HepG2 (cell line): ENCODE results near the gene MARS1. TPM values are rescaled to one million over a fixed set of nuclear protein-coding genes. Genes with fewer than 3 reads are reported as not detected.

Experiments
- FIP1L1 ChIP-seq: fragments of 200-400 bp; formaldehyde crosslinking; IDR thresholded peaks from 2 replicates; pipeline ENCODE4 v1.6.1; 2018; ENCODE audit warnings: low read depth, mild to moderate bottlenecking, low read length, moderate library complexity, borderline replicate concordance; ENCODE audit not compliant: insufficient read depth
- NONO ChIP-seq, 2 experiments: fragments of 450-650 bp in 1 of 2; sonication (generic) in 1 of 2; formaldehyde crosslinking in 1 of 2; IDR thresholded peaks in 1 of 2; conservative IDR thresholded peaks in 1 of 2; 2 replicates each; pipeline versions ENCODE4 v1.6.1 to v1.8.0; 2017 to 2022; ENCODE audit warnings: mild to moderate bottlenecking in 1 of 2, missing genetic modification reagents in 1 of 2, moderate library complexity in 1 of 2
- PAX8 ChIP-seq: sonication (generic); formaldehyde crosslinking; IDR thresholded peaks from 2 replicates; pipeline ENCODE4 v1.8.0; 2022; ENCODE audit warnings: mild to moderate bottlenecking, missing genetic modification reagents, borderline replicate concordance
- POLR2AphosphoS5 ChIP-seq: IDR thresholded peaks from 2 replicates; pipeline ENCODE4 v1.6.1; 2012; ENCODE audit warnings: low read depth, low read length
- RXRA ChIP-seq: sonication (generic); formaldehyde crosslinking; IDR thresholded peaks from 2 replicates; pipeline ENCODE4 v1.5.1; 2020; ENCODE audit warnings: missing genetic modification reagents
- SALL1 ChIP-seq: sonication (generic); formaldehyde crosslinking; IDR thresholded peaks from 2 replicates; pipeline ENCODE4 v1.8.0; 2022; ENCODE audit warnings: mild to moderate bottlenecking, missing genetic modification reagents
- SCMH1 ChIP-seq: sonication (generic); formaldehyde crosslinking; IDR thresholded peaks from 2 replicates; pipeline ENCODE4 v1.9.0; 2021; ENCODE audit warnings: missing genetic modification reagents, mild to moderate bottlenecking, borderline replicate concordance
- TAF15 ChIP-seq: fragments of 200-400 bp; formaldehyde crosslinking; IDR thresholded peaks from one replicate; pipeline ENCODE4 v1.6.1; 2018; ENCODE audit warnings: mild to moderate bottlenecking, low read depth, low read length; ENCODE audit not compliant: poor library complexity, severe bottlenecking
- ZNF251 ChIP-seq: sonication (generic); formaldehyde crosslinking; IDR thresholded peaks from 2 replicates; pipeline ENCODE4 v1.9.0; 2021; ENCODE audit warnings: mild to moderate bottlenecking, missing genetic modification reagents
- polyA plus RNA-seq, 8 experiments: library from polyadenylated mRNA; depleted of rRNA in 3 of 8; stranded (reverse) in 7 of 8; unstranded in 1 of 8; fragments of >200 nt; fragmentation: Illumina TruSeq in 4 of 8; extraction: Trizol in 4 of 8; gene quantifications; 2 replicates each; pipeline versions ENCODE4 v1.2.1 to v1.2.3, GENCODE V29; 2011 to 2016; ENCODE audit warnings: low read depth in 4 of 8, missing spikeins in 1 of 8, mixed read lengths in 1 of 8; ENCODE audit not compliant: insufficient read depth in 1 of 8
- total RNA-seq, 5 experiments: library from RNA; depleted of rRNA; stranded (reverse); fragments of >200 nt; fragmentation: Illumina TruSeq; extraction: Trizol; gene quantifications; 2 replicates each; pipeline ENCODE4 v1.2.3, GENCODE V29; 2016; ENCODE audit warnings: low read depth in 1 of 5
- TF ChIP-seq, protein P1 (sequence below): sonication (generic); formaldehyde crosslinking; IDR thresholded peaks from 2 replicates; pipeline ENCODE4 v1.4.0; 2020; ENCODE audit warnings: mild to moderate bottlenecking, missing genetic modification reagents
- TF ChIP-seq, protein P2 (sequence below): sonication (generic); formaldehyde crosslinking; IDR thresholded peaks from 2 replicates; pipeline ENCODE4 v1.4.0; 2020; ENCODE audit warnings: mild to moderate bottlenecking, missing genetic modification reagents
- TF ChIP-seq, protein P3 (sequence below): sonication (generic); formaldehyde crosslinking; IDR thresholded peaks from 2 replicates; pipeline ENCODE4 v1.5.1; 2020; ENCODE audit warnings: missing genetic modification reagents, mild to moderate bottlenecking, borderline replicate concordance
- TF ChIP-seq, protein P4 (sequence below): sonication (generic); formaldehyde crosslinking; IDR thresholded peaks from 2 replicates; pipeline ENCODE4 v1.4.0; 2020; ENCODE audit warnings: mild to moderate bottlenecking, missing genetic modification reagents
- TF ChIP-seq, protein P5 (sequence below): IDR thresholded peaks from 2 replicates; pipeline ENCODE4 v1.6.1; 2016

MARS1 gene
- total and polyA plus RNA-seq, 2 of the 13 experiments (the other 11 are each of a cell fraction or from before 2014, with no cell fraction given): 115 to 181 TPM

DNA sequence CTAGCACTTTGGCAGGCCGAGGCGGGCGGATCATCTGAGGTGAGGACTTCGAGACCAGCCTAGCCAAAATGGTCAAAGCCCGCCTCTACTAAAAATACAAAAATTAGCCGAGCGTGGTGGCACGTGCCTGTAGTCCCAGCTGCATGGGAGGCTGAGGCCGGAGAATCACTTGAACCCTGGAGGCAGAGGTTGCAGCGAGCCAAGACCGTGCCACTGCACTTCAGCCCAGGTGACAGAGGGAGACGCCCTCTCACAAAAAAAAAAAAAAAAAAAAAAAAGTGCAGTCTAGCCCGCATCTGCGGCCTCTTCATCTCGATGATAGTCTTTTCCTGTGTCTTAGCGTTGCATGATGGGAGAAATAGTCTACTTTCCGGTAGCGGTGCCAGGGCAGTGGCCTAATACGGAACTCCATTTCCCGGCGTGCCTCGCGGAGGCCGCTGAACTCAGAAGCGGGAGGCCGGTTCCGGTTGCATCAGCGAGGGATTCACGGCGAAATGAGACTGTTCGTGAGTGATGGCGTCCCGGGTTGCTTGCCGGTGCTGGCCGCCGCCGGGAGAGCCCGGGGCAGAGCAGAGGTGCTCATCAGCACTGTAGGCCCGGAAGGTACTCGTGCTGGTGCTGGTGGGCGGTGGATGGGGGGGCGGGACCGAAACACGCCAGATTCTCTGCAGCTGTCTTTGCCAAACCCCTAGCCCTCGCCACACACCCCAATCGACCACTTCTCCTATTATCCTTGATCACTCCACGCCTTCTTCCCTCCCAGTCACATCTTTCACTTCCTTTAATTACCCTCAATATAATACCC is at the start of gene MARS1 (continued):
- TF ChIP-seq POLR2AphosphoS5: peak; percentile 87
- no peak for TF ChIP-seq TAF15
- no peak for TF ChIP-seq PAX8 (CRISPR knock-in tag)
- TF ChIP-seq, protein P1, sequence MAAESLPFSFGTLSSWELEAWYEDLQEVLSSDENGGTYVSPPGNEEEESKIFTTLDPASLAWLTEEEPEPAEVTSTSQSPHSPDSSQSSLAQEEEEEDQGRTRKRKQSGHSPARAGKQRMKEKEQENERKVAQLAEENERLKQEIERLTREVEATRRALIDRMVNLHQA: no peak
- TF ChIP-seq NONO (IDR thresholded peaks at IDR 0.05): no peak
- peak; percentile 88 for TF ChIP-seq NONO (CRISPR knock-in tag; conservative IDR thresholded peaks at IDR 0.05)
- no peak for TF ChIP-seq SCMH1 (CRISPR knock-in tag)
- TF ChIP-seq, protein P2, sequence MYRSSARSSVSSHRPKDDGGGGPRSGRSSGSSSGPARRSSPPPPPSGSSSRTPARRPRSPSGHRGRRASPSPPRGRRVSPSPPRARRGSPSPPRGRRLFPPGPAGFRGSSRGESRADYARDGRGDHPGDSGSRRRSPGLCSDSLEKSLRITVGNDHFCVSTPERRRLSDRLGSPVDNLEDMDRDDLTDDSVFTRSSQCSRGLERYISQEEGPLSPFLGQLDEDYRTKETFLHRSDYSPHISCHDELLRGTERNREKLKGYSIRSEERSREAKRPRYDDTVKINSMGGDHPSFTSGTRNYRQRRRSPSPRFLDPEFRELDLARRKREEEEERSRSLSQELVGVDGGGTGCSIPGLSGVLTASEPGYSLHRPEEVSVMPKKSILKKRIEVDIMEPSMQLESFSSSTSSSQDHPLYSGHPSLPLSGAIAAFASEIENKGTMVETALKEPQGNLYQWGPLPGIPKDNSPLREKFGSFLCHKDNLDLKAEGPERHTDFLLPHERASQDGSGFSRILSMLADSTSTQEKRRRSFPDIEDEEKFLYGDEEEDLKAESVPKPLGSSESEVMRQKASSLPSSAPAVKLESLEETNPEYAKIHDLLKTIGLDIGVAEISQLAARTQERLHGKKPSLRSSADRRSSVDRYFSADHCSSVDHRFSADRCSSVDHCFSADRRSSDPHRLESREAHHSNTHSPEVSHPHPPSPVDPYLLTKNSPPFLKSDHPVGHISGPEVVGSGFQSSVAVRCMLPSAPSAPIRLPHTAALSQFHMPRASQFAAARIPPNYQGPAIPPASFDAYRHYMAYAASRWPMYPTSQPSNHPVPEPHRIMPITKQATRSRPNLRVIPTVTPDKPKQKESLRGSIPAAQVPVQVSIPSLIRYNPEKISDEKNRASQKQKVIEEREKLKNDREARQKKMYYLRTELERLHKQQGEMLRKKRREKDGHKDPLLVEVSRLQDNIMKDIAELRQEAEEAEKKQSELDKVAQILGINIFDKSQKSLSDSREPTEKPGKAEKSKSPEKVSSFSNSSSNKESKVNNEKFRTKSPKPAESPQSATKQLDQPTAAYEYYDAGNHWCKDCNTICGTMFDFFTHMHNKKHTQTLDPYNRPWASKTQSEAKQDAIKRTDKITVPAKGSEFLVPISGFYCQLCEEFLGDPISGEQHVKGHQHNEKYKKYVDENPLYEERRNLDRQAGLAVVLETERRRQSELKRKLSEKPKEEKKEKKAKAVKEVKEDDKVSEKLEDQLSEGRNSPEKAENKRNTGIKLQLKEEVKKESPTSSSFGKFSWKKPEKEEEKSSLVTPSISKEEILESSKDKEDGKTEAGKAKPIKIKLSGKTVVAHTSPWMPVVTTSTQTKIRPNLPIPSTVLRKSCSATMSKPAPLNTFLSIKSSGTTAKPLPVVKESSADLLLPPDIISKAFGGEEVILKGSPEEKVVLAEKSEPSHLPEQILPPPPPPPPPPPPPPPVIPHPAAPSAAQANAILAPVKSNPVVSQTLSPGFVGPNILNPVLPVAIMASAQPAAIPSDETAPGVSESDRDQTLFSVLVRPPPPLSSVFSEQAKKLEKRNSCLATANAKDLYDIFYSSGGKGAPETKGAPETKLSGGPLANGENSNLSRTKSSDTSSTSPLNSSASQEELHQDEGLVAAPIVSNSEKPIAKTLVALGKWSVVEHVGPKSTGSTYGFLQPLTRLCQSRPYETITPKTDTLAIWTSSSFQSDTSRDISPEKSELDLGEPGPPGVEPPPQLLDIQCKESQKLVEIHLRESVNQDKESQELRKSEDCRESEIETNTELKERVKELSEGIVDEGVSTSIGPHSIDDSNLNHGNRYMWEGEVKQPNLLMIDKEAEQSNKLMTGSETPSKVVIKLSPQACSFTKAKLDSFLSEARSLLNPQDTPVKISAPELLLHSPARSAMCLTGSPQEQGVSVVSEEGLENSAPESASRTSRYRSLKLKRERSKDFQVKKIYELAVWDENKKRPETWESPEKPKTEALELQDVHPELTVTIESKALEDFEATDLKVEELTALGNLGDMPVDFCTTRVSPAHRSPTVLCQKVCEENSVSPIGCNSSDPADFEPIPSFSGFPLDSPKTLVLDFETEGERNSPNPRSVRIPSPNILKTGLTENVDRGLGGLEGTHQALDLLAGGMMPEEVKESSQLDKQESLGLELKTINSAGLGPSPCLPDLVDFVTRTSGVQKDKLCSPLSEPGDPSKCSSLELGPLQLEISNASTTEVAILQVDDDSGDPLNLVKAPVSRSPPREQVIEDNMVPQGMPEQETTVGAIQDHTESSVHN (CRISPR knock-in tag): no peak
- TF ChIP-seq ZNF251 (CRISPR knock-in tag): no peak
- TF ChIP-seq, protein P3, sequence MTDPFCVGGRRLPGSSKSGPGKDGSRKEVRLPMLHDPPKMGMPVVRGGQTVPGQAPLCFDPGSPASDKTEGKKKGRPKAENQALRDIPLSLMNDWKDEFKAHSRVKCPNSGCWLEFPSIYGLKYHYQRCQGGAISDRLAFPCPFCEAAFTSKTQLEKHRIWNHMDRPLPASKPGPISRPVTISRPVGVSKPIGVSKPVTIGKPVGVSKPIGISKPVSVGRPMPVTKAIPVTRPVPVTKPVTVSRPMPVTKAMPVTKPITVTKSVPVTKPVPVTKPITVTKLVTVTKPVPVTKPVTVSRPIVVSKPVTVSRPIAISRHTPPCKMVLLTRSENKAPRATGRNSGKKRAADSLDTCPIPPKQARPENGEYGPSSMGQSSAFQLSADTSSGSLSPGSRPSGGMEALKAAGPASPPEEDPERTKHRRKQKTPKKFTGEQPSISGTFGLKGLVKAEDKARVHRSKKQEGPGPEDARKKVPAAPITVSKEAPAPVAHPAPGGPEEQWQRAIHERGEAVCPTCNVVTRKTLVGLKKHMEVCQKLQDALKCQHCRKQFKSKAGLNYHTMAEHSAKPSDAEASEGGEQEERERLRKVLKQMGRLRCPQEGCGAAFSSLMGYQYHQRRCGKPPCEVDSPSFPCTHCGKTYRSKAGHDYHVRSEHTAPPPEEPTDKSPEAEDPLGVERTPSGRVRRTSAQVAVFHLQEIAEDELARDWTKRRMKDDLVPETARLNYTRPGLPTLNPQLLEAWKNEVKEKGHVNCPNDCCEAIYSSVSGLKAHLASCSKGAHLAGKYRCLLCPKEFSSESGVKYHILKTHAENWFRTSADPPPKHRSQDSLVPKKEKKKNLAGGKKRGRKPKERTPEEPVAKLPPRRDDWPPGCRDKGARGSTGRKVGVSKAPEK: no peak
- TF ChIP-seq FIP1L1: no peak
- TF ChIP-seq RXRA: peak; percentile 36; the same call in 1 of the 2 replicates
- TF ChIP-seq SALL1 (CRISPR knock-in tag): peak; percentile 64; the same call in 1 of the 2 replicates
- TF ChIP-seq, protein P4, sequence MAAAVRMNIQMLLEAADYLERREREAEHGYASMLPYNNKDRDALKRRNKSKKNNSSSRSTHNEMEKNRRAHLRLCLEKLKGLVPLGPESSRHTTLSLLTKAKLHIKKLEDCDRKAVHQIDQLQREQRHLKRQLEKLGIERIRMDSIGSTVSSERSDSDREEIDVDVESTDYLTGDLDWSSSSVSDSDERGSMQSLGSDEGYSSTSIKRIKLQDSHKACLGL: peak; percentile 68; the same call in 1 of the 2 replicates
- TF ChIP-seq, protein P5, sequence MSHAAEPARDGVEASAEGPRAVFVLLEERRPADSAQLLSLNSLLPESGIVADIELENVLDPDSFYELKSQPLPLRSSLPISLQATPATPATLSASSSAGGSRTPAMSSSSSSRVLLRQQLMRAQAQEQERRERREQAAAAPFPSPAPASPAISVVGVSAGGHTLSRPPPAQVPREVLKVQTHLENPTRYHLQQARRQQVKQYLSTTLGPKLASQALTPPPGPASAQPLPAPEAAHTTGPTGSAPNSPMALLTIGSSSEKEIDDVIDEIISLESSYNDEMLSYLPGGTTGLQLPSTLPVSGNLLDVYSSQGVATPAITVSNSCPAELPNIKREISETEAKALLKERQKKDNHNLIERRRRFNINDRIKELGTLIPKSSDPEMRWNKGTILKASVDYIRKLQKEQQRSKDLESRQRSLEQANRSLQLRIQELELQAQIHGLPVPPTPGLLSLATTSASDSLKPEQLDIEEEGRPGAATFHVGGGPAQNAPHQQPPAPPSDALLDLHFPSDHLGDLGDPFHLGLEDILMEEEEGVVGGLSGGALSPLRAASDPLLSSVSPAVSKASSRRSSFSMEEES (CRISPR knock-in tag): no peak
